H1 (cell line): ENCODE data around the gene WDR64. TPM values are rescaled to one million over a fixed set of nuclear protein-coding genes. Genes with fewer than 3 reads are reported as not detected.

Source experiments
- BRCA1 ChIP-seq: IDR thresholded peaks from 2 replicates; pipeline ENCODE4 v1.6.1; 2012; ENCODE audit warnings: low read depth, low read length, improper control_type of control experiment
- CREB1 ChIP-seq: IDR thresholded peaks from 2 replicates; pipeline ENCODE4 v1.6.1; 2012; ENCODE audit warnings: inconsistent platforms
- JUND ChIP-seq: IDR thresholded peaks from 2 replicates; pipeline ENCODE4 v1.6.1; 2011; ENCODE audit warnings: mild to moderate bottlenecking, improper control_type of control experiment, low read length
- KDM1A ChIP-seq: fragments of 200-600, 300-600 bp; sonication (generic); IDR thresholded peaks from 2 replicates; pipeline ENCODE4 v1.7.1; 2016; ENCODE audit warnings: mild to moderate bottlenecking, low read length, borderline replicate concordance
- KDM4A ChIP-seq: IDR thresholded peaks from one replicate; pipeline ENCODE4 v1.7.1; 2012; ENCODE audit warnings: low read depth, mild to moderate bottlenecking, moderate library complexity, low read length, inconsistent platforms; ENCODE audit not compliant: severe bottlenecking
- polyA plus RNA-seq, 7 experiments: library from polyadenylated mRNA; depleted of rRNA in 3 of 7; stranded (reverse) in 5 of 7; unstranded in 2 of 7; fragments of >200 nt in 5 of 7; fragments of 200-250 nt in 2 of 7; gene quantifications; 1 replicate in 5 of 7; 2 replicates in 1 of 7; 4 replicates in 1 of 7; pipeline versions ENCODE4 v1.2.1 to v1.2.3, GENCODE V29; 2011 to 2013; ENCODE audit warnings: missing spikeins in 2 of 7, mixed read lengths in 2 of 7
- total RNA-seq: library from RNA; stranded (reverse); fragmentation: NEBNext Ultra II Directional; extraction: Animal tissue kit (Norgen Biotek cat#: 25700); gene quantifications from 2 replicates; pipeline ENCODE4 v1.2.1, GENCODE V29; 2021

WDR64 gene
- total and polyA plus RNA-seq, 2 of the 8 experiments (the other 6 are each of a cell fraction or from before 2014, with no cell fraction given): 0.02 TPM; not detected in 1

- TF ChIP-seq KDM4A (no peak), KDM1A (no peak), JUND (no peak), CREB1 (no peak), BRCA1 (no peak)
These were observed 22.1 kb upstream of the WDR64 start (continued) for GRCh38 chr1:241630005-241630404.
